HepG2 (cell line): ENCODE results near the gene CACNA1I. TPM values are rescaled to one million over a fixed set of nuclear protein-coding genes. Genes with fewer than 3 reads are reported as not detected.

Source experiments
- ATAC-seq: fragments of 200-7000 bp; cut with Tn5 transposase; 3 replicates; pipeline ENCODE4 v1.9.1; 2020; ENCODE audit warnings: mild to moderate bottlenecking, moderate library complexity
- BruUV-seq: library from RNA; stranded (reverse); fragments of 400-500 nt; replicated peaks from 2 replicates; lab custom pipeline; 2021; lab: Mats Ljungman, UMichigan
- CTCF ChIA-PET: fragments of 300-600 bp; formaldehyde crosslinking; extraction: SDS; loops from one replicate; lab custom pipeline; 2021; ENCODE audit warnings: low total read pairs, inconsistent platforms, low intra/inter-chr PET ratio; lab: Yijun Ruan, JAX
- POLR2A ChIA-PET: fragments of 350-600 bp; sonication (Branson Sonifier 250); formaldehyde crosslinking; loops from one replicate; lab custom pipeline; 2020; ENCODE audit warnings: antibody characterized with exemption, inconsistent platforms; lab: Yijun Ruan, JAX
- DNase-seq: peaks from one replicate; pipeline ENCODE4 v3.0.0-alpha.2; 2015; ENCODE audit warnings: low spot score
- FAIRE-seq: peaks from 3 replicates; lab custom pipeline; 2011; peaks lifted over from hg19 to GRCh38; lab: Jason Lieb, UNC
- H2AFZ ChIP-seq: one replicate; pipeline ENCODE4 v1.6.1; 2011; ENCODE audit warnings: low read length, inconsistent platforms
- H3K27ac ChIP-seq: fragments of 300-600 bp; 3 replicates; pipeline ENCODE4 v1.8.0; 2011; ENCODE audit warnings: mixed run types, mild to moderate bottlenecking, mixed read lengths, low read length, inconsistent platforms; ENCODE audit not compliant: insufficient read depth; ENCODE audit errors: extremely low read length
- H3K27me3 ChIP-seq, 2 experiments: fragments of 200-600 bp in 1 of 2; 2 replicates in 1 of 2; 3 replicates in 1 of 2; pipeline versions ENCODE4 v1.6.0 to v1.8.0; 2011; ENCODE audit warnings: low read length in 2 of 2, mild to moderate bottlenecking in 2 of 2, moderate library complexity in 2 of 2, inconsistent platforms in 1 of 2; ENCODE audit not compliant: insufficient read depth in 2 of 2, control insufficient read depth in 1 of 2
- H3K36me3 ChIP-seq, 2 experiments: fragments of 200-600 bp in 1 of 2; replicated peaks in 1 of 2; 2 replicates in 1 of 2; 3 replicates in 1 of 2; pipeline versions ENCODE4 v1.5.1 to v1.8.0; 2011; ENCODE audit warnings: low read length in 2 of 2, inconsistent platforms in 1 of 2; ENCODE audit not compliant: insufficient read depth in 2 of 2, control insufficient read depth in 1 of 2
- H3K4me1 ChIP-seq: 2 replicates; pipeline ENCODE4 v1.5.1; 2012; ENCODE audit warnings: low read length, inconsistent platforms; ENCODE audit not compliant: insufficient read depth
- H3K4me2 ChIP-seq: 2 replicates; pipeline ENCODE4 v1.6.0; 2011; ENCODE audit warnings: low read depth, low read length, inconsistent platforms
- H3K4me3 ChIP-seq, 3 experiments: fragments of 200-600 bp in 1 of 3; sonication (generic), shearing (Covaris generic) in 1 of 3; replicated peaks in 1 of 3; 2 replicates each; pipeline ENCODE4 v1.5.1; 2011 to 2016; ENCODE audit warnings: low read length in 3 of 3, inconsistent platforms in 2 of 3, low read depth in 2 of 3, mild to moderate bottlenecking in 2 of 3, control low read depth in 1 of 3, mixed read lengths in 1 of 3; ENCODE audit not compliant: insufficient read depth in 1 of 3
- H3K79me2 ChIP-seq: one replicate; pipeline ENCODE4 v1.6.1; 2011; ENCODE audit warnings: low read length, inconsistent platforms; ENCODE audit not compliant: insufficient read depth
- H3K9ac ChIP-seq: 2 replicates; pipeline ENCODE4 v1.6.0; 2011; ENCODE audit warnings: mild to moderate bottlenecking, low read depth, low read length, inconsistent platforms; ENCODE audit not compliant: insufficient read depth
- H3K9me3 ChIP-seq: 2 replicates; pipeline ENCODE4 v1.5.1; 2012; ENCODE audit warnings: mild to moderate bottlenecking, low read length
- H4K20me1 ChIP-seq: 2 replicates; pipeline ENCODE4 v1.6.0; 2011; ENCODE audit warnings: inconsistent platforms, mild to moderate bottlenecking, low read length, moderate library complexity; ENCODE audit not compliant: insufficient read depth
- ATRX ChIP-seq: sonication (generic); formaldehyde crosslinking; IDR thresholded peaks from 2 replicates; pipeline ENCODE4 v1.4.0; 2020; ENCODE audit warnings: missing genetic modification reagents, borderline replicate concordance
- CERS6 ChIP-seq: sonication (generic); formaldehyde crosslinking; IDR thresholded peaks from 2 replicates; pipeline ENCODE4 v1.5.0; 2020; ENCODE audit warnings: missing genetic modification reagents
- FOXC1 ChIP-seq: sonication (generic); formaldehyde crosslinking; IDR thresholded peaks from 2 replicates; pipeline ENCODE4 v1.8.0; 2022; ENCODE audit warnings: mild to moderate bottlenecking, missing genetic modification reagents, borderline replicate concordance
- IRX3 ChIP-seq: sonication (generic); formaldehyde crosslinking; IDR thresholded peaks from 2 replicates; pipeline ENCODE4 v1.8.1; 2023; ENCODE audit warnings: mild to moderate bottlenecking, low read depth, missing genetic modification reagents, borderline replicate concordance
- JUN ChIP-seq: sonication (generic); formaldehyde crosslinking; IDR thresholded peaks from 2 replicates; pipeline ENCODE4 v1.4.0; 2020; ENCODE audit warnings: mild to moderate bottlenecking, missing genetic modification reagents
- KMT2B ChIP-seq: IDR thresholded peaks from 2 replicates; pipeline ENCODE4 v1.6.1; 2016; ENCODE audit warnings: missing genetic modification reagents, missing compliant biosample characterization
- MEIS1 ChIP-seq: sonication (generic); formaldehyde crosslinking; IDR thresholded peaks from 2 replicates; pipeline ENCODE4 v1.9.0; 2021; ENCODE audit warnings: mild to moderate bottlenecking, missing genetic modification reagents, moderate library complexity, borderline replicate concordance
- MLXIP ChIP-seq: sonication (generic); formaldehyde crosslinking; IDR thresholded peaks from 2 replicates; pipeline ENCODE4 v1.9.0; 2021; ENCODE audit warnings: missing genetic modification reagents, borderline replicate concordance
- SMC3 ChIP-seq: IDR thresholded peaks from 2 replicates; pipeline ENCODE4 v1.6.1; 2011; ENCODE audit warnings: low read length, improper control_type of control experiment
- SNAPC4 ChIP-seq: sonication (generic); formaldehyde crosslinking; IDR thresholded peaks from 2 replicates; pipeline ENCODE4 v1.4.0; 2020; ENCODE audit warnings: mild to moderate bottlenecking, missing genetic modification reagents
- ZBTB46 ChIP-seq: sonication (generic); formaldehyde crosslinking; IDR thresholded peaks from 2 replicates; pipeline ENCODE4 v1.4.0; 2020; ENCODE audit warnings: mild to moderate bottlenecking, missing genetic modification reagents, borderline replicate concordance
- ZNF124 ChIP-seq: sonication (generic); formaldehyde crosslinking; IDR thresholded peaks from 2 replicates; pipeline ENCODE4 v1.4.0; 2020; ENCODE audit warnings: missing genetic modification reagents
- ZNF460 ChIP-seq: sonication (generic); formaldehyde crosslinking; IDR thresholded peaks from 2 replicates; pipeline ENCODE4 v1.5.1; 2020; ENCODE audit warnings: missing genetic modification reagents, mild to moderate bottlenecking, borderline replicate concordance
- ZNF737 ChIP-seq: sonication (generic); formaldehyde crosslinking; IDR thresholded peaks from 2 replicates; pipeline ENCODE4 v1.5.0; 2020; ENCODE audit warnings: missing genetic modification reagents, mild to moderate bottlenecking, borderline replicate concordance
- ZSCAN9 ChIP-seq: IDR thresholded peaks from 2 replicates; pipeline ENCODE4 v1.6.1; 2016; ENCODE audit warnings: borderline replicate concordance
- WGBS: methylation state at CpG from one replicate; pipeline ENCODE4 v1.1.6; 2017; ENCODE audit warnings: low lambda C conversion rate; 5-methylcytosine and 5-hydroxymethylcytosine counted together
- in situ Hi-C: cut with HindIII; loops from 2 replicates; pipeline ENCODE4 v1.10.0; 2017; ENCODE audit warnings: low pct_unique_long_range_greater_than_20kb; ENCODE audit not compliant: extremely low pct_ligation_motif_present
- intact Hi-C: fragments of 100-400 bp; cut with micrococcal nuclease; formaldehyde crosslinking; loops from one replicate; pipeline ENCODE4 v1.10.0; 2022; ENCODE audit not compliant: unreplicated experiment
- polyA plus RNA-seq, 8 experiments: library from polyadenylated mRNA; depleted of rRNA in 3 of 8; stranded (reverse) in 7 of 8; unstranded in 1 of 8; fragments of >200 nt; fragmentation: Illumina TruSeq in 4 of 8; extraction: Trizol in 4 of 8; gene quantifications; 2 replicates each; pipeline versions ENCODE4 v1.2.1 to v1.2.3, GENCODE V29; 2011 to 2016; ENCODE audit warnings: low read depth in 4 of 8, missing spikeins in 1 of 8, mixed read lengths in 1 of 8; ENCODE audit not compliant: insufficient read depth in 1 of 8
- total RNA-seq, 5 experiments: library from RNA; depleted of rRNA; stranded (reverse); fragments of >200 nt; fragmentation: Illumina TruSeq; extraction: Trizol; gene quantifications; 2 replicates each; pipeline ENCODE4 v1.2.3, GENCODE V29; 2016; ENCODE audit warnings: low read depth in 1 of 5

The CACNA1I gene
- total and polyA plus RNA-seq, 2 of the 13 experiments (the other 11 are each of a cell fraction or from before 2014, with no cell fraction given) = not detected

GRCh38 chr22:39703091-39703490, 132.5 kb downstream of the CACNA1I start:
- Histone ChIP-seq H3K4me3 (no peak overlapping the region), H3K27ac (no peak overlapping the region), H2AFZ (no peak overlapping the region), H3K4me2 (no peak overlapping the region), H4K20me1 (0 out of 2 replicates have a peak, but pooled peaks cover 2% of the 10 kb centered on the region), H3K4me1 (peaks cover 5% of the 10 kb centered on the region), H3K36me3 (no peaks in the 10 kb centered on the region), H3K79me2 (no peaks in the 10 kb centered on the region), H3K9ac (no peak overlapping the region), H3K27me3 (peaks cover 13 to 65% of the 10 kb centered on the region in 2 experiments), H3K9me3 (no peaks in the 10 kb centered on the region)
- WGBS = 37% methylated on average over 5 of the region's 8 CpGs
- ChIA-PET POLR2A (no interaction called here), CTCF (no interaction called here)
- DNase-seq (no peak), ATAC-seq (no peak), FAIRE-seq (no peak)
- no TSS peak for BruUV-seq
- in situ Hi-C loops = no loop called here
- intact Hi-C loops = no loop called here
- TF ChIP-seq SNAPC4 (CRISPR knock-in tag) (no peak), ZBTB46 (CRISPR knock-in tag) (no peak), ZNF737 (CRISPR knock-in tag) (no peak), KMT2B (CRISPR knock-in tag) (no peak), ATRX (no peak), ZNF460 (CRISPR knock-in tag) (no peak), ZSCAN9 (CRISPR knock-in tag) (no peak), FOXC1 (CRISPR knock-in tag) (no peak), CERS6 (no peak), IRX3 (CRISPR knock-in tag) (no peak), SMC3 (no peak), JUN (no peak), ZNF124 (no peak), MLXIP (CRISPR knock-in tag) (no peak), MEIS1 (CRISPR knock-in tag) (no peak)
